ENCODE results near the gene KCNQ5.

The KCNQ5 gene

GRCh38 chr6:72639920-72640614, 18.2 kb downstream of the KCNQ5 start:
- no peak for TF ChIP-seq CTCF (IDR thresholded peaks at IDR 0.05; ENCODE audit: low read depth, low read length)
- H3K4me3 ChIP-seq (ENCODE audit: low read depth, low read length) = no peak overlapping the region

GRCh38 chr6:72640615-72640930, 18.7 kb downstream of the KCNQ5 start:
- no peak for TF ChIP-seq CTCF (IDR thresholded peaks at IDR 0.05; ENCODE audit: low read depth, low read length)
- no peak overlapping the region for H3K4me3 ChIP-seq (ENCODE audit: low read depth, low read length)

GRCh38 chr6:72642435-72642834, 20.6 kb downstream of the KCNQ5 start:
- no peak for TF ChIP-seq CTCF (IDR thresholded peaks at IDR 0.05; ENCODE audit: low read depth, low read length)
- no peak overlapping the region for H3K4me3 ChIP-seq (ENCODE audit: low read depth, low read length)

GRCh38 chr6:72643214-72643613, 21.4 kb downstream of the KCNQ5 start:
- no peak for TF ChIP-seq CTCF (IDR thresholded peaks at IDR 0.05; ENCODE audit: low read depth, low read length)
- H3K4me3 ChIP-seq (ENCODE audit: low read depth, low read length) = no peak overlapping the region

GRCh38 chr6:72646604-72647485, 25.0 kb downstream of the KCNQ5 start:
- TF ChIP-seq CTCF (IDR thresholded peaks at IDR 0.05; ENCODE audit: low read depth, low read length) = no peak
- H3K4me3 ChIP-seq (ENCODE audit: low read depth, low read length) = no peak overlapping the region

- H3K4me3 ChIP-seq (ENCODE audit: low read depth, low read length) = no peak overlapping the region
- no peak for TF ChIP-seq CTCF (IDR thresholded peaks at IDR 0.05; ENCODE audit: low read depth, low read length)
Observed at GRCh38 chr6:72647489-72647888, 25.6 kb downstream of the KCNQ5 start.
